Naive thymus-derived CD8-positive, alpha-beta T cell (primary cell): ENCODE results near the gene CREB3. TPM values are rescaled to one million over a fixed set of nuclear protein-coding genes. Genes with fewer than 3 reads are reported as not detected.

Experiments used
- ATAC-seq, 2 donors: fragments of 150-1000 bp; cut with Tn5 transposase in 1 of 2; sonication (Bioruptor Pico), chemical (Tn5 transposase) in 1 of 2; 1 replicate in 1 of 2; 2 replicates in 1 of 2; pipeline ENCODE4 v1.10.0; 2021; ENCODE audit warnings: mild to moderate bottlenecking in 2 of 2, moderate library complexity in 2 of 2
- POLR2A ChIA-PET: fragments of 350-600 bp; sonication (Branson Sonifier 250); formaldehyde crosslinking; loops from one replicate; lab custom pipeline; 2021; ENCODE audit warnings: antibody characterized with exemption; lab: Charles Lee
- DNase-seq, 10 donors: peaks; one replicate each; pipeline versions ENCODE4 v3.0.0 to v3.0.0-alpha.2; 2020 to 2022
- H3K27ac Mint-ChIP-seq, 10 donors: one replicate each; pipeline ENCODE4 v1.8.0; 2020 to 2022; ENCODE audit warnings: mild to moderate bottlenecking in 10 of 10, mixed read lengths in 10 of 10, moderate library complexity in 4 of 10, inconsistent platforms in 1 of 10
- H3K27me3 Mint-ChIP-seq, 5 donors: one replicate each; pipeline ENCODE4 v1.8.0; 2021 to 2022; ENCODE audit warnings: mixed read lengths in 5 of 5
- H3K36me3 Mint-ChIP-seq, 3 donors: one replicate each; pipeline ENCODE4 v1.8.0; 2020 to 2022; ENCODE audit warnings: mixed read lengths in 3 of 3, mild to moderate bottlenecking in 2 of 3, inconsistent platforms in 1 of 3
- H3K4me1 Mint-ChIP-seq, 4 donors: one replicate each; pipeline ENCODE4 v1.8.0; 2021 to 2022; ENCODE audit warnings: mixed read lengths in 4 of 4
- H3K4me3 Mint-ChIP-seq, 10 donors: one replicate each; pipeline ENCODE4 v1.8.0; 2020 to 2022; ENCODE audit warnings: mild to moderate bottlenecking in 10 of 10, mixed read lengths in 10 of 10, moderate library complexity in 6 of 10, inconsistent platforms in 1 of 10
- H3K9me3 Mint-ChIP-seq, 9 donors: one replicate each; pipeline ENCODE4 v1.8.0; 2020 to 2022; ENCODE audit warnings: mixed read lengths in 9 of 9, mild to moderate bottlenecking in 3 of 9, inconsistent platforms in 1 of 9, moderate library complexity in 1 of 9
- polyA plus RNA-seq, 3 donors: library from polyadenylated mRNA; unstranded; fragments of 300-500 nt; fragmentation: Illumina TruSeq; gene quantifications; one replicate each; pipeline ENCODE4 v1.2.3, GENCODE V29; 2021
- total RNA-seq, 8 experiments: library from RNA in 2 of 8; stranded (reverse) in 2 of 8; gene quantifications; one replicate each; pipeline ENCODE4 v1.2.3 and lab custom pipeline; 2021 to 2026

Gene CREB3
- total and polyA plus RNA-seq, 5 experiments from 2014 or later, result 17.1 to 40.3 (median 29.8) TPM

GRCh38 chr9:35705372-35705771 is 27.1 kb upstream of the CREB3 start:
- peaks cover 0 to 8% (median 0%) of the 10 kb centered on the region in 4 donors for H3K4me1 Mint-ChIP-seq
- peak overlapping the region in 1 of 10 donors; percentile 29 for H3K27ac Mint-ChIP-seq
- H3K4me3 Mint-ChIP-seq, result no peak overlapping the region
- no peaks in the 10 kb centered on the region for H3K9me3 Mint-ChIP-seq
- ATAC-seq, result no peak
- no peaks in the 10 kb centered on the region for H3K27me3 Mint-ChIP-seq
- POLR2A ChIA-PET, result interaction anchor here (1.1 to 2.5 kb wide), 2 partner anchors 9 to 55 kb away, joined by 3 to 8 read pairs; partner anchors contain the start of gene SIT1
- peaks cover 14 to 44% (median 29%) of the 10 kb centered on the region in 3 donors for H3K36me3 Mint-ChIP-seq
- no peak for DNase-seq

DNA sequence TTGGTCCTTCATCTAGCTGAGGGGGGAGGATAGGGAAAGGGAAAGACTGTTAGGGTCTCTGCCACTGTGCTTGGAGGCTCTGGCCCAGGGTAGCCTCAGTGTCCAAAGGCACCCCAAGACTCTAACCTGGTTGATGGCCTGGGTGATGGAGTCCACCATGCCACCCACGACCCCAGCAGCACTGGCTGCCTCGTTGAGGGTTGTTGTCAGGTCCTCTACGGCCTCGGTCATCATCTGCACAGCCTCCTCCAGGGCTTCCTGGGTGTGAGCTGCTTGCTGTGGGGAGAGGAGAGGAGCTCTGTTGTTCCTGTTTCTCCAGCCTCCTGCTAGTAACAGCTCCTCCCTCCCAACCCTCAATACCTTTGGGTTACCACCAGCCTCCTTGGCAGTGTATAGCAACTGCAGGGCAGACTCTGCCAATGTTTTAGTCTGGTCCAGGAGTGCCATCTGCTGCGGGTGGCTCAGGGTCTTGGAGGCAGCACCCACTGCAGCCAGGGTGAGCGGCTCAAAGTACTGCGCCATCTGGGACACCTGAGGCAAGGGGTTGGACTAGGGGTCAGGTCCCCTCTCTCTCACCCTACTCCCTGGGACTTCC is 26.5 kb upstream of the CREB3 start:
- H3K4me1 Mint-ChIP-seq, result peaks cover 0 to 8% (median 0%) of the 10 kb centered on the region in 4 donors
- POLR2A ChIA-PET, result interaction anchor here (1.3 to 2.5 kb wide), 2 partner anchors 10 to 48 kb away, joined by 3 to 8 read pairs; partner anchors contain the start of genes CCDC107 and RMRP
- peaks cover 14 to 49% (median 34%) of the 10 kb centered on the region in 3 donors for H3K36me3 Mint-ChIP-seq
- no peak overlapping the region for H3K4me3 Mint-ChIP-seq
- peak overlapping the region in 2 of 10 donors; percentile 29 to 63 for H3K27ac Mint-ChIP-seq
- H3K9me3 Mint-ChIP-seq, result no peaks in the 10 kb centered on the region
- ATAC-seq (no peak), DNase-seq (no peak)
- H3K27me3 Mint-ChIP-seq, result no peaks in the 10 kb centered on the region

GRCh38 chr9:35706951-35707350 is 25.5 kb upstream of the CREB3 start:
- POLR2A ChIA-PET, result interaction anchor here (1.3 to 2.5 kb wide), 3 partner anchors 11 to 49 kb away, joined by 3 to 8 read pairs (median 4); partner anchors contain the start of genes CCDC107 and RMRP
- ATAC-seq, result no peak
- peaks cover 0 to 10% (median 0%) of the 10 kb centered on the region in 4 donors for H3K4me1 Mint-ChIP-seq
- H3K4me3 Mint-ChIP-seq, result no peak overlapping the region
- H3K9me3 Mint-ChIP-seq, result no peaks in the 10 kb centered on the region
- peak overlapping the region in 6 of 10 donors; percentile 21 to 84 (median 70) for H3K27ac Mint-ChIP-seq
- peaks cover 14 to 60% (median 37%) of the 10 kb centered on the region in 3 donors for H3K36me3 Mint-ChIP-seq
- DNase-seq, result no peak
- no peaks in the 10 kb centered on the region for H3K27me3 Mint-ChIP-seq

GRCh38 chr9:35708146-35708545 is 24.3 kb upstream of the CREB3 start:
- POLR2A ChIA-PET, result interaction anchor here (1.8 kb wide), 1 partner anchor 23 kb away, joined by 4 read pairs; no protein-coding TSS in a partner anchor
- no peaks in the 10 kb centered on the region for H3K27me3 Mint-ChIP-seq
- H3K27ac Mint-ChIP-seq, result peak overlapping the region in 3 of 10 donors; percentile 53 to 78 (median 59)

GRCh38 chr9:35710818-35711500 is 21.5 kb upstream of the CREB3 start:
- ATAC-seq, result no peak
- peak overlapping the region in 4 of 10 donors; percentile 24 to 54 (median 38) for H3K27ac Mint-ChIP-seq
- no peaks in the 10 kb centered on the region for H3K27me3 Mint-ChIP-seq
- H3K4me1 Mint-ChIP-seq, result peaks cover 0 to 15% (median 0%) of the 10 kb centered on the region in 4 donors
- no peak overlapping the region for H3K4me3 Mint-ChIP-seq
- no peaks in the 10 kb centered on the region for H3K9me3 Mint-ChIP-seq
- peaks cover 10 to 94% (median 32%) of the 10 kb centered on the region in 3 donors for H3K36me3 Mint-ChIP-seq
- POLR2A ChIA-PET, result no interaction called here
- no peak for DNase-seq

More at GRCh38 chr9:35708146-35708545, 24.3 kb upstream of the CREB3 start:
- DNase-seq (no peak), ATAC-seq (no peak)
- Mint-ChIP-seq H3K36me3 (peaks cover 14 to 72% (median 36%) of the 10 kb centered on the region in 3 donors), H3K4me3 (no peak overlapping the region), H3K9me3 (no peaks in the 10 kb centered on the region), H3K4me1 (peaks cover 0 to 10% (median 0%) of the 10 kb centered on the region in 4 donors)

GRCh38 chr9:35711501-35712428 is 20.7 kb upstream of the CREB3 start:
- Mint-ChIP-seq H3K9me3 (no peaks in the 10 kb centered on the region), H3K36me3 (peaks cover 10 to 94% (median 31%) of the 10 kb centered on the region in 3 donors), H3K27me3 (no peaks in the 10 kb centered on the region), H3K4me3 (no peak overlapping the region), H3K4me1 (peaks cover 0 to 13% (median 2%) of the 10 kb centered on the region in 4 donors), H3K27ac (peak overlapping the region in 1 of 10 donors; percentile 78)
- DNase-seq (no peak), ATAC-seq (no peak)
- POLR2A ChIA-PET, result no interaction called here

DNA sequence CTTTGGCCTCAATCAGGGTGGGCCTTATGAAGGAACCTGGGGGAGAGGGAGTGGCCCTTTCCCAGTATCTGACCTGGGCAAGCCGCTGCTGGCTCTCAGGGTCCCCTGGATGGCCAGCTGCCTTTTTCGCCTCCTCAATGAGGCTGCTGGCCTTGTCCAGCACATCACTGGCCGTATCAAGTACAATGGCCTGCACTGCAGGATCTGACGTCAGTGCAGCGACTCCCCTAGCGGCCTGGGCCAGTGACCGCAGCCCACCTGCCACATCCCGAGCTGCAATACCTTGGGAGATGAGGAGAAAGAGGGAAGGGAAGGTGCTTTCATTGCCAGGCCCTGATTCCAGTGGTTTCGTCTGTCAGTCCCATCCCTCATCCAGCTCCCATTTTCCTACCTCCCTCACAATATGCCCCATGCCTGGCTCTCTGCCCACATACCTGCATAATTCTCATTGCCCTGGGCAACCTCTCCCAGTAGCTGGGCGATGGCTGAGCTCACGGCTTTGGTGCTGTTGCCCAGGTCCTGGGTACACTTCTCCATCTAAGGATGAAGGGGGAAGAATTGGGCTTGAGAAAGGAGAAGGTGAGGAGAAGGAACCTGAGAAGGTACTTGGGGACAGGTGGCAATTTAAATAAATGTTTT is 19.6 kb upstream of the CREB3 start:
- POLR2A ChIA-PET, result interaction anchor here (0.6 to 1.9 kb wide), 3 partner anchors 15 to 95 kb away, joined by 3 to 5 read pairs (median 4); partner anchors contain the start of genes CD72 and TLN1

GRCh38 chr9:35713578-35713977 is 18.9 kb upstream of the CREB3 start:
- ATAC-seq (no peak), DNase-seq (no peak)
- Mint-ChIP-seq H3K27me3 (no peaks in the 10 kb centered on the region), H3K36me3 (peaks cover 0 to 94% (median 23%) of the 10 kb centered on the region in 3 donors), H3K4me1 (peaks cover 0 to 12% (median 2%) of the 10 kb centered on the region in 4 donors), H3K27ac (peak overlapping the region in 4 of 10 donors; percentile 14 to 44 (median 33)), H3K4me3 (no peak overlapping the region), H3K9me3 (no peaks in the 10 kb centered on the region)
- POLR2A ChIA-PET, result interaction anchor here (1.9 kb wide), 1 partner anchor 18 kb away, joined by 4 read pairs; the partner anchor contains the start of gene TLN1

More for the DNA sequence above, 19.6 kb upstream of the CREB3 start:
- Mint-ChIP-seq H3K9me3 (no peaks in the 10 kb centered on the region), H3K27ac (peak overlapping the region in 1 of 10 donors; percentile 15), H3K36me3 (peaks cover 3 to 94% (median 21%) of the 10 kb centered on the region in 3 donors), H3K27me3 (no peaks in the 10 kb centered on the region), H3K4me3 (no peak overlapping the region), H3K4me1 (peaks cover 0 to 9% (median 2%) of the 10 kb centered on the region in 4 donors)
- ATAC-seq (no peak), DNase-seq (no peak)

DNA sequence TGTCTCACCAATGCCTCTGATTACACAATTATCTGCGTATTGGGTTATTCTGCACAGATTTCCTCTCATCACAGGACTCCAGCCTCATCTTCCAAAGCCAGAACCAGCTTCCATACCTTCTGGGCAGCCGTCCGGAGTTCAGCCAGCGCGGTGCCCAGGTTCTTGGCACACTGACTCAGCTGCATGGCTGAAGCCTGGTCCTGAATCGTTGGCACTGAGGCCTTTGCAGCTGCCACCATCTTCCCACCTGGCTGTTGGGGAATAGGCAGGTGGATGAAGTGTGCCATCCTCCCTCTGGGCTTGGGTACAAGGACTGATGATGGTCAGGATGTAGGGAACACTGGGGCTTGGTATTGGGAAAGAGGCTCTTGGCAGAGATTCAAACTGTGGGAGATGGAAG is 18.3 kb upstream of the CREB3 start:
- no peak for DNase-seq
- H3K4me3 Mint-ChIP-seq, result no peak overlapping the region
- H3K27me3 Mint-ChIP-seq, result no peaks in the 10 kb centered on the region
- POLR2A ChIA-PET, result interaction anchor here (1.9 kb wide), 1 partner anchor 18 kb away, joined by 4 read pairs; the partner anchor contains the start of gene TLN1
- ATAC-seq, result no peak
- H3K36me3 Mint-ChIP-seq, result peaks cover 0 to 94% (median 23%) of the 10 kb centered on the region in 3 donors
- H3K9me3 Mint-ChIP-seq, result no peaks in the 10 kb centered on the region
- H3K27ac Mint-ChIP-seq, result peak overlapping the region in 2 of 10 donors; percentile 66 to 76
- peaks cover 0 to 12% (median 4%) of the 10 kb centered on the region in 4 donors for H3K4me1 Mint-ChIP-seq

- POLR2A ChIA-PET, result no interaction called here
- Mint-ChIP-seq H3K36me3 (peaks cover 0 to 95% (median 26%) of the 10 kb centered on the region in 3 donors), H3K4me3 (no peak overlapping the region), H3K27ac (peak overlapping the region in 5 of 10 donors; percentile 20 to 76 (median 53)), H3K9me3 (no peaks in the 10 kb centered on the region), H3K27me3 (no peaks in the 10 kb centered on the region), H3K4me1 (peaks cover 0 to 12% (median 6%) of the 10 kb centered on the region in 4 donors)
- ATAC-seq, result no peak
- DNase-seq, result no peak
Observed at GRCh38 chr9:35714579-35715252, 17.8 kb upstream of the CREB3 start.

DNA sequence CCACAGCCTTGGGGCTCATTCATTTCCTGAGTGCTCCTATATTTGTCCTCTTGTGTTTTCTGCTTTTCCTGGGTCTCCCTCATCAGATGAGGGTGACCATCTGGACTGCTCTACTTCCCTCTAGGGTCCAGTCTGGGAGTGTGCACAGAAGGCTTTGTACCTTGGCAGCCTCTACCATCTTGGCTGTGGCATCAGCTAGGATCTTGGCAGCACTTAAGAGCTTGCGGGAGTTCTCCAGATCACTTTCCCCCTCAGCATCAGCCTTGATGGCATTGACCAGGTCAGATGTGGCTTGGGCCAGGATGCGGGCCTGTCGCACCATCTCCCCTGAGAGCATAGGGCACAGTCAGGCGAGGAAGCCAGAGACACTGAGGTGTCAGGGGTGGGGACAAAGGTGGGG is 16.2 kb upstream of the CREB3 start:
- Mint-ChIP-seq H3K4me3 (no peak overlapping the region), H3K36me3 (peaks cover 0 to 100% (median 19%) of the 10 kb centered on the region in 3 donors), H3K9me3 (no peaks in the 10 kb centered on the region), H3K27ac (peak overlapping the region in 4 of 10 donors; percentile 12 to 80 (median 37)), H3K27me3 (no peaks in the 10 kb centered on the region), H3K4me1 (peaks cover 0 to 12% (median 6%) of the 10 kb centered on the region in 4 donors)
- no peak for ATAC-seq
- no peak for DNase-seq
- POLR2A ChIA-PET, result interaction anchor here (1.0 to 2.1 kb wide), 2 partner anchors 10 to 16 kb away, joined by 3 to 5 read pairs; partner anchors contain the start of genes CREB3 and TLN1
